GM12892 (cell line): ENCODE measurements around the gene NEBL.

Experiments used
- DNase-seq: peaks from one replicate; pipeline ENCODE4 v3.0.0; 2011; ENCODE audit not compliant: insufficient read length
- FAIRE-seq: peaks from 2 replicates; lab custom pipeline; 2011; peaks lifted over from hg19 to GRCh38; lab: Jason Lieb, UNC
- POLR2A ChIP-seq: IDR thresholded peaks from 2 replicates; pipeline ENCODE4 v1.6.1; 2011; ENCODE audit warnings: low read depth, low read length, control low read depth
- POLR2AphosphoS5 ChIP-seq: IDR thresholded peaks from 2 replicates; pipeline ENCODE4 v1.6.1; 2011; ENCODE audit warnings: low read depth, low read length, control low read depth
- TAF1 ChIP-seq: IDR thresholded peaks from 2 replicates; pipeline ENCODE4 v1.6.1; 2011; ENCODE audit warnings: low read depth, mild to moderate bottlenecking, control low read depth, low read length, borderline replicate concordance

The NEBL gene

DNA sequence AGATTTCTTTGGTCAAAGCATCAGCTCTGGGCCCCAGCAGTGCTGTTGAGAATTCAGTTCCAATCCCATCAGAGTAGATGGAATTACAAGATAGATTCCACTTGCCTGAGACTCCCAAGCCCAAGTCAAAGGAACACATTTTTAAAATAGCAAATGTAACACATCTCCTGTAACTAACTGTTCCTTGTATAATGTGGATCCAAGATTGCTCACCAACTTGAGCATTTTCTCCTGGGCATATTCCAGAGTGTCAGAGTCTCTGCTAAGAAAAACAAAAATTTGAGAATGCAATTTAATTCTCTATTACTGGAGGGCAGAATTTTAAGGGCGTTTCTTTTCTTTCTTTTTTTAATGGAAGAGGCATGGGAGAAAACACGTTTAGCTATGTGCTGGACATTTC lies 136.7 kb downstream of the NEBL start:
- no peak for TF ChIP-seq POLR2A
- no peak for TF ChIP-seq POLR2AphosphoS5
- FAIRE-seq = no peak
- no peak for DNase-seq

GRCh38 chr10:20748551-20748950 lies 148.6 kb downstream of the NEBL start:
- TF ChIP-seq POLR2AphosphoS5 = no peak
- no peak for TF ChIP-seq TAF1
- no peak for TF ChIP-seq POLR2A
- no peak for DNase-seq
- FAIRE-seq = no peak

DNA sequence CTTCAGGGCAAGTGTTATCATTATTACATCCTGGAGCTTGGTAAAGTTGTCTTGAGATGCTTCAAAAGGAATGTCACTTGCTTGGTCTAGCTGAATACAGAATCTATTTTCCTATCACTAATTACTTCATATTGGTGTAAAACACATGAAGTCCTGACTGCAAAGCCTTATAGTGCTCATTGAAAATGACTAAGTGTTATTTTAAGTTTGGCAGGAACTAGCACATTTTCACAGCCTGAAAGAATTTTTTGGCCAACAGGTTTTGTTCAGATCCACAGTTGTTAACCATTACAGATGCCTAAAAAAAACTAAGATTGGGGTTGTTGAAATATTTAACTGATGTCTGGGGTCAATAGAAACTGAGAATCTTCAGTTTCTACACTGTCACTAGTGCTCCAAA lies 149.3 kb downstream of the NEBL start:
- TF ChIP-seq POLR2AphosphoS5 (no peak), POLR2A (no peak), TAF1 (no peak)
- no peak for FAIRE-seq
- no peak for DNase-seq

DNA sequence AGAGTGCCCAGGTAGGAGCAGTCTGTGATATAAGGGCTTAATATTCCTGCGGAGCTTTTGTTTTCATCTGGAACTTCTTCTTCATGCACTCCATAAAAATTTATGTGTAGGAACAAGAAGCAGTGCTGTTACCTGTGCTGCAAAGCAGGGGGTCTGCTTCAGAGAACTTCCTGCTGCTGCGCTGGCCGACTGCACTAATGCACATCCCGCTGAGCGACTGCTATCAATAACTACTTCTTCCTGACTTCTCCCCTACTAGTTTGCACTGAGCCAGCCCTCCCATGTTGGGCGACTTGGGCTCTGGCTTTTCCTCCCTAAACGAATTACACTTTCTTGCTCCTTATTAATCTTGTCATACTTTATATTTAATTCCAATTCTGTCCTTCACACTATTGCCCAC lies 150.3 kb downstream of the NEBL start:
- no peak for FAIRE-seq
- no peak for TF ChIP-seq POLR2A
- no peak for TF ChIP-seq TAF1
- no peak for TF ChIP-seq POLR2AphosphoS5
- DNase-seq = no peak

DNA sequence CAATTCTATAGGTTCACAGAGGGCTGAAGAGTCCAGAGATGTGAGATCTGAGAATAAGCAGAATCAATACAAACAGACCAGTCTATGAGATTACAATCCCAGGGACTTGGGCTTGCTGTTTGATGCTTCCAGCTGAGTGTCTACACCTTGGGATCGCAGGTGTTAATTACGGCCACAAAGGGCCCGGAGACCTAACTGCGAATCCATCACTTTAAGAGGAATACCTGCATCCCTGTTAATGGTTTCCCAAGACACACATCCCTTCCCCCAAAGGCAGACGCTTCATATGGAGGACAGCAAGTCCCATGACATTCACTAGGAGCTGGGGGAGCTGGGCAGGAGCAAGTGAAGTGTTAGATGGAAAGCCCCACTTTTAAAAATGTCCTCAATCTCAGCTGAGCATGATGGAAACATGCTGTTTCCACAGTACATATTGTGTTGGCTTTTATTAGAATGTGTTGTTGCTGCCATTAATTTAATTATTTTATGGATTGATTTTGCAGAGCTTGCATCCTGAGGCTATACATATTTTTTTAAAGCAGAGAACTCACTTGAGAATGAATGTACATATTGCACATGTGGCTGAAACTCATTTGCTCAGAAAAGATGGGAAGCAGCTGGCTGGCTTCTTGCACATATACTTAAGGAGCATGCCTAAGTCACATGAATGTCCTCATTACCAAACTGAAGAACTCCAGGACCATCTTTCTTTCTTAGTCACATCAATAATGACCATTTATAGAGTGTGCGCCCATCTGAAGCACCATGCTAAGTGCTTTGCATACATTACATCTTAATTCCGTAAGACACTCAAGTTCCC lies 151.3 kb downstream of the NEBL start:
- no peak for FAIRE-seq
- TF ChIP-seq POLR2A = no peak
- no peak for TF ChIP-seq TAF1
- no peak for DNase-seq

DNA sequence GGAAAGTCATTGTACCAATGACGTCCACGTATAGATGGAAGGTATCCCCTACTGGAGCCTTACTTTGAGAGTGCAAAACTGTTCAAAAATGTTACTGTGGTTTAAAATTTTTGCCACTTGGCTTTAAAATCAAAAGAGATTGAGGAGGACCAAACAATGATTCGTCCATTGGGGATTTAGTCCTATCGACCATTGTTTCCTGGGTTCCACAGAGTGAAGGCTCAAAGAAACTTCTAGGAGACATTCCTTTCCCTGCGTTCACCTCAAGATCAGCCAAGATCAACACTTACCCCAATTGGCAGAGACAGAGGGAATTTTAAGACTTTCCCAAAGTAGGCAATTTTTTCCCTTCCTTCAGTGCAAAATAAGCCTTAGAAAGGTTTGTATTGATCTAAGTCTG lies 152.3 kb downstream of the NEBL start:
- DNase-seq = no peak
- no peak for TF ChIP-seq POLR2AphosphoS5
- no peak for FAIRE-seq

DNA sequence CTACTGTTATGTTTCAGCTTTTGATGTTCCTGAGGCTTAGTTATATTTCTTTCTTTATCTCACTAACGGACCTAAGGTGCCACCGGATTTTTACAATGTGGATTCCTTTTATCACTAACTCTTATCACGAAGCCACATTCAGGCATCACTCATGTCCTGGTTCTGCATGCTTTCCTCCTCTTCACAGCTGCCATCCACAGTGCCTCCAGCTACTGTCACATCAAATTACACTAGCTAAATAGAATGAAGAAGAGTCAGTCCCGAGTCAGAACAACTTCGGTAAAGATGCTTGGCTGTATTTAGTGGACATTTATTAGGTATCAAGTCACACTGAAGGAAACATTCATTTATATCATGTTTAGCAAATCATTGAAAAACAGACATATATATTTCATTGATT lies 153.2 kb downstream of the NEBL start:
- FAIRE-seq = no peak
- TF ChIP-seq POLR2AphosphoS5 (no peak), TAF1 (no peak)
- no peak for DNase-seq

- DNase-seq (no peak), FAIRE-seq (no peak)
- TF ChIP-seq TAF1 = no peak
- TF ChIP-seq POLR2A = no peak
- no peak for TF ChIP-seq POLR2AphosphoS5
Measured at GRCh38 chr10:20742737-20743541, 154.2 kb downstream of the NEBL start.

DNA sequence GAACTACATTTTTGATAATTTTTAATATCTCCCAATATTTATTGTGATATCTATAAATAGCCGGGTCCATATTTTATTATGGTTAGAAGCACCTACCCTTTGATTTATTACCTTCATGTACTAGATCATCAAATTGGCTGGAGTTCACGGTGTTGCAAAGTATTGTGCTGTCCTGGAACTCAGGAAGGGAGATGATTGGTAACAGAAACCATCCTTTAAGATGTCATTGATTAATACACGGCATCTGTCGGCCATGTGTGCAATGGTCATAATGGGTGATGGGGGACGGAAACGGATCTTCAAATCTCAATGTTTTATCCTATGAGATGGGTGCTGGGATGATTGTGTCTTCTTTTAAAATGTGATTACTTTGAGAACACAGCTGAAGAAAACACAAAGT lies 157.0 kb downstream of the NEBL start:
- FAIRE-seq (no peak), DNase-seq (no peak)
- TF ChIP-seq TAF1 (no peak), POLR2AphosphoS5 (no peak), POLR2A (no peak)

- FAIRE-seq (no peak), DNase-seq (no peak)
- no peak for TF ChIP-seq POLR2AphosphoS5
- no peak for TF ChIP-seq TAF1
- TF ChIP-seq POLR2A = no peak
Measured at GRCh38 chr10:20737107-20737506, 160.0 kb downstream of the NEBL start.
